Measurements from ENCODE around the gene TMEM91.

Gene TMEM91

DNA sequence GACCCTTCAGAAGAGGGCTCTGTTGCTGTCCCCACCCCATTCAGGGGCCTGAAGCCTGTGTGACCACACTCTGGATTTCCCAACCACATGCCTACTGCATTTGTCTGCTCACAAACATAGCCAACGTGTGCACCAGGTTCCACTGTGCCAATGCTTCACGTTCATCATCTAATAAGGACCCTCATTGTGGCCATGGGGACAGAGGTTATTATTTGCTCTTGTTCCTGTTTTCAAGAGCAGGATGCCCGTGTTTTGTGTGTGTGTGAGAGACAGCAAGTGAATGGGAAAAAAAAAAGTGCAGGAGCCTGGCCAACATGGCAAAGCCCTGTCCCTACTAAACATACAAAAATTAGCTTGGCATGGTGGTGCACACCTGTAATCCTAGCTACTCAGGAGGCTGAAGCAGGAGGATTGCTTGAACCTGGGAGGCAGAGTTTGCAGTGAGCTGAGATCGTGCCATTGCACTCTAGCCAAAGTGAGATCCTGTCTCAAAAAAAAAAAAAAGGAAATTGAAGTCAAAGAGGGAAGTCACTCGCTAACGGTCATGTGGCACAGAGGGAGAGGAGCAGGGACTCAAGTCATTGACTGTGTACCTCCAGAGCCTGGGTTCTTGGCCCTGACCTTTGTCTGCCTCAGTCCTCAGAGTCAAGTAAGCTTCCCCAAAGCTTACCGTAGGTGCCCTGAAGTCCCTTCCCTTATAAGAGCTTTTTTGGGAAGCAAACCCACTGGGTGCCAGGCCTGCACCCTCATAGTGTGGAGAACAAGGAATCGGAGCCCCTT, 44.0 kb downstream of the TMEM91 start:
- DNase-seq, result no peak
- Mint-ChIP-seq H3K27ac (no peak overlapping the region), H3K27me3 (no peaks in the 10 kb centered on the region), H3K4me1 (no peaks in the 10 kb centered on the region), H3K9me3 (no peaks in the 10 kb centered on the region), H3K4me3 (no peak overlapping the region), H3K36me3 (peaks cover 19% of the 10 kb centered on the region)
- CTCF ChIA-PET, result no interaction called here

DNA sequence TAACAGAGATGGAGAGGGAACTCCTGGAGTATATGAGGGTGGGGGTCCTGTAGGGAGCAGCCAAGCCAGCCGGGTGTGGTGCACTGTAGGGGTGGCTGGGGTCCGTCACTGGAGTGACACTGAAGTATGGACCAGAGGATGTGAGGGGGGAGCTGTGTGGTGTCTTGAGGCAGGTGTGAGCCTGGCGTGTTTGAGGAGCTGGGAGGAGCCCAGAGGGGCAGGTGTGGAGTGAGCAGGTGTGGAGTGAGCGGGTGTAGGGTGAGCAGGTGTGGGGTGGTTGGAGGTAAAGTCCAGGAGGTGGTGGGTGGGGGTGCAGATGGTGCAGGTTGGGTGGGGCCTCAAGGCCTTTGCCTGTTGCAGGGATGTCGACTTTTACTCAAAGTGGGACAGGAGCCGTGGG, 45.0 kb downstream of the TMEM91 start:
- peak overlapping the region; percentile 30 for H3K27ac Mint-ChIP-seq
- no peaks in the 10 kb centered on the region for H3K9me3 Mint-ChIP-seq
- H3K36me3 Mint-ChIP-seq, result peaks cover 18% of the 10 kb centered on the region

DNA sequence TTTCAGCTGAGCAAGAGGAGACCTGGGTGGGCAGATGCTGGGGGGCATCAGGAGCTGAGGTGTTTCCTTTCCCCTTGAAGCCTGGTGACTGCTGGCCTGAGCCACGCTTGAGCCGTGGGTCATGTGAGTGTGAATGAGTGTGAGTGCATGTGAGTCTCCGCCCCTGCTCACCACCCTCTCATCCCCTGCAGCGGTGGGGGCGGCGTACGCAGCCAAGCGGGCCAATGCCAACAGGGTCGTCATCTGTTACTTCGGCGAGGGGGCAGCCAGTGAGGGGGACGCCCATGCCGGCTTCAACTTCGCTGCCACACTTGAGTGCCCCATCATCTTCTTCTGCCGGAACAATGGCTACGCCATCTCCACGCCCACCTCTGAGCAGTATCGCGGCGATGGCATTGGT, 45.6 kb downstream of the TMEM91 start:
- Mint-ChIP-seq H3K9me3 (no peaks in the 10 kb centered on the region), H3K36me3 (peaks cover 17% of the 10 kb centered on the region), H3K27me3 (no peaks in the 10 kb centered on the region), H3K4me3 (no peak overlapping the region), H3K4me1 (peaks cover 5% of the 10 kb centered on the region), H3K27ac (no peak overlapping the region)
- no peak for DNase-seq
- CTCF ChIA-PET, result no interaction called here

More for the DNA sequence above, 45.0 kb downstream of the TMEM91 start:
- Mint-ChIP-seq H3K4me3 (no peak overlapping the region), H3K4me1 (peaks cover 2% of the 10 kb centered on the region), H3K27me3 (no peaks in the 10 kb centered on the region)
- CTCF ChIA-PET, result no interaction called here
- DNase-seq, result no peak

DNA sequence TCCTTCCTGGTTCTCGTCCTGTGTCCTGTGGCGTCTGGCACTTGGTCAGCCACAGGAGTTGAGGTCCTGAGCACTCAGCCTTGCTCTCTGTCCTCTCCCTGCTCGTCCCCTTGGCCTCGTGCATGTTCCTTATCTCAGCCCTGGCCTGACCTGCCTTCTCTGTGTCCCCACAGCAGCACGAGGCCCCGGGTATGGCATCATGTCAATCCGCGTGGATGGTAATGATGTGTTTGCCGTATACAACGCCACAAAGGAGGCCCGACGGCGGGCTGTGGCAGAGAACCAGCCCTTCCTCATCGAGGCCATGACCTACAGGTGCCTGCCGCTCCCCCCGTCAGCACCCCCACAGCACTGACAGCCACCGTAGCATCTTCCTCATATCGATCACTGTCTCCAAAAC, 46.1 kb downstream of the TMEM91 start:
- CTCF ChIA-PET, result no interaction called here
- peaks cover 8% of the 10 kb centered on the region for H3K4me1 Mint-ChIP-seq
- no peaks in the 10 kb centered on the region for H3K9me3 Mint-ChIP-seq
- no peak for DNase-seq
- no peak overlapping the region for H3K27ac Mint-ChIP-seq
- H3K36me3 Mint-ChIP-seq, result peaks cover 14% of the 10 kb centered on the region
- no peak overlapping the region for H3K4me3 Mint-ChIP-seq
- no peaks in the 10 kb centered on the region for H3K27me3 Mint-ChIP-seq

DNA sequence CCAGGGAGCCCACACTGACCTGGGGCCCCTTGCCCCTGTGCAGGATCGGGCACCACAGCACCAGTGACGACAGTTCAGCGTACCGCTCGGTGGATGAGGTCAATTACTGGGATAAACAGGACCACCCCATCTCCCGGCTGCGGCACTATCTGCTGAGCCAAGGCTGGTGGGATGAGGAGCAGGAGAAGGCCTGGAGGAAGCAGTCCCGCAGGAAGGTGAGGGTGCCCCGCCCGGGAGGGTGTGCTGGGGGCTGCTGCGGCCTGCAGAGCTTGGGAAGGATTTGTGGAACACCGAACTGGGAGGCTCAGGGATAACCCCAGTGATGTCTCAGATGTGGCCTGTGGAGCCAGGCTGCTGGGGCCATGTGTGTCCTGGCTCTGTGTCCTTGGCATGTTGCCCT, 46.6 kb downstream of the TMEM91 start:
- CTCF ChIA-PET, result no interaction called here
- H3K27ac Mint-ChIP-seq, result no peak overlapping the region
- H3K9me3 Mint-ChIP-seq, result no peaks in the 10 kb centered on the region
- H3K4me1 Mint-ChIP-seq, result peaks cover 13% of the 10 kb centered on the region
- H3K27me3 Mint-ChIP-seq, result no peaks in the 10 kb centered on the region
- no peak overlapping the region for H3K4me3 Mint-ChIP-seq
- peaks cover 14% of the 10 kb centered on the region for H3K36me3 Mint-ChIP-seq
- DNase-seq, result no peak

DNA sequence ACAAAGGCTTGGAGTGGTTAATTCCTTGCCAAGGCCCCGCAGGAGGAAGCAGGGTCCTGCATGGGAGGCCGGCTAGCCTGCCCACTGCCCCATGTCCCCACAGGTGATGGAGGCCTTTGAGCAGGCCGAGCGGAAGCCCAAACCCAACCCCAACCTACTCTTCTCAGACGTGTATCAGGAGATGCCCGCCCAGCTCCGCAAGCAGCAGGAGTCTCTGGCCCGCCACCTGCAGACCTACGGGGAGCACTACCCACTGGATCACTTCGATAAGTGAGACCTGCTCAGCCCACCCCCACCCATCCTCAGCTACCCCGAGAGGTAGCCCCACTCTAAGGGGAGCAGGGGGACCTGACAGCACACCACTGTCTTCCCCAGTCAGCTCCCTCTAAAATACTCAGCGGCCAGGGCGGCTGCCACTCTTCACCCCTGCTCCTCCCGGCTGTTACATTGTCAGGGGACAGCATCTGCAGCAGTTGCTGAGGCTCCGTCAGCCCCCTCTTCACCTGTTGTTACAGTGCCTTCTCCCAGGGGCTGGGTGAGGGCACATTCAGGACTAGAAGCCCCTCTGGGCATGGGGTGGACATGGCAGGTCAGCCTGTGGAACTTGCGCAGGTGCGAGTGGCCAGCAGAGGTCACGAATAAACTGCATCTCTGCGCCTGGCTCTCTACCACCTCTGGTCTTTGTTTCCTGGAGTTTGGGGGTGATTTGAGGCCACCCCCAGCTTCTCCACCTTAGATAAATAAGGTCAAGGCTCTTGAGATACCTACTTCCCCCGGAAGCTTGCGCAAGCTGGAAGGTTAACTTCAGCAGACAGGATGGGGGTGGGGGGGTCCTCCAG, 48.2 kb downstream of the TMEM91 start:
- Mint-ChIP-seq H3K36me3 (peaks cover 11% of the 10 kb centered on the region), H3K4me1 (peaks cover 27% of the 10 kb centered on the region), H3K9me3 (no peaks in the 10 kb centered on the region), H3K4me3 (no peak overlapping the region), H3K27ac (no peak overlapping the region), H3K27me3 (no peaks in the 10 kb centered on the region)
- CTCF ChIA-PET, result no interaction called here
- no peak for DNase-seq

DNA sequence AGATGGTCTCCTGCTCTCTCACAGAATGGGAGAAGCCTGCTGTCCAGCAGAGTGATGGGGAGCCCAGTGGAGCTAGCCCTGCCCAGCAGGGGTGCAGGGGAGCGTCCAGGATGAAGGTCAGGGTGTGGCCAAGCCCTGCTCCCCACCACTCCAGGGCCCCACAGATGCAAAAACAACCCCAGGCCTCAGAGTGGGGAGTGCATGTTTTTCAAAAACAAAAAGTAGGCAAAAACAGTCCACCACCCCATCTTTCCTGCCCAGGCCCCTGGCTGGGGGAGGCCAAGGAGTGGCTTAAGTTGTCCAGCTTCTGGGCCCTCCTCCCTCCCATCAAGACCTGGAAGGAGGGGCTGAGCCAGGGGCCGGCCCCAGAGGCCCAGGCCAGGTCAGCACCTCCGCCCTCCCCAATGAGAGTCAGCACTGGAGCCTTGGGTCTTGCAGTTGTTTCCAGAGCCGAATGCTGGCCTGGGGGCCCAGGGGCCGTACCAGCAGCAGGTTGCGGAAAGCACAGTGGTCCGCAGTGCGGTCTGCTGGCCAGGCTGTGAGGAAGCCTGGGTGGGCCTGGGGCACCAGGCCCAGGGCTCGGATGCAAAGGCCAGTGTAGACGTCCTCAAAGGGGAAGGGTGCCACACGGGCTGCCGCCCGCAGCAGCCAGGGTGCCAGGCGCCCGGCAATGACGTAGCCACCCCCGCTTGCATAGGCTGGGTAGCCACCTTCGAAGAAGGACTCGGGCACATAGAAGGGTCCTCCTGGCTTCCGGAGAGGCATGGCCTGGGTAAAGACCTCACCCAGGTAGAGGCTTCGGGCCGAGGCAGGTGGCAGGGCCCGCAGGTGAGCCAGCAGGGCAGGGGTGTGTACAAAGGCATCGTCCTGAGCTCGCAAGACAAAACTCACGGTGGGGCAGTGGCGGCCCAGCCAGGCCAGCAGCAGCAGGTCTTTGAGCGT, 49.1 kb downstream of the TMEM91 start:
- Mint-ChIP-seq H3K4me1 (peaks cover 27% of the 10 kb centered on the region), H3K27ac (peak overlapping the region; percentile 52), H3K36me3 (peaks cover 11% of the 10 kb centered on the region), H3K9me3 (no peaks in the 10 kb centered on the region), H3K27me3 (no peaks in the 10 kb centered on the region), H3K4me3 (no peak overlapping the region)
- no peak for DNase-seq
- CTCF ChIA-PET, result no interaction called here

DNA sequence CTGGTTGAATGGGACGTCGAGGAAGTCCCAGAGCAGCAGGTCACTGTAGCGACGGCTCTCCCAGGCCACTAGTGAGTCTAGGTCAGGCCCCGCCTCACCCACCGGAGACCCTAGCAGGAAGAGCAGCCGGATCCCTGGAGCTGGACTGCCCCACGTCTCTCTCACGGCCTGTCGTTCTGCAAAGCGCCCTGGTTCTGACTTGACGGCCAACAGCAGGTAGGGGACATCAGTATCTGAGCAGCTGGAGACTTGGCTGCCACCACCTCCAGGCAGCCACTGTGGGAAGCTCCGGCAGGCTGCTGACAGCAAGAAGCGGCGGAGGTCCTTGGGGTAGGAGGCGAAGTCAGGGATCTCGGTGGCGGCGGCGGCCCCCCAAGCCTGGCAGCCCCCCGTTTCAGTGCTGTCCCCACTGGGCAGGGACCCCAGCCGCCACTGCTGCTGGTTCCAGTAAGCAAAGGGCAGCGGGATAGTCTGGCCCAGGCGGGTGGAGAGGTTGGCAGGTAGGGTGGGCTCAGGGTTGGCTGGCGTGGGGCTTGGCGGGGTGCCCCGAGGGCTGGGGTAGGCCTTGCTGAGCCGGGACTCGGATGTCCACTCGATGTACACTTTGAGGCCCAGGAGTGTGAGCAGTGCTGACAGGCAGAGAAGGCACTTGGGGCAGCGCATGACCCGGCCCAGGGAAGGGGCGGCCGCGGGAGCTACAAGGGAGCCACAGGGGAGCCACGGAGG, 49.9 kb downstream of the TMEM91 start:
- no peak for DNase-seq
- CTCF ChIA-PET, result interaction anchor here (1.7 kb wide), 1 partner anchor 23 kb away, joined by 5 read pairs; no protein-coding TSS in a partner anchor
- Mint-ChIP-seq H3K4me1 (peaks cover 27% of the 10 kb centered on the region), H3K27ac (peak overlapping the region; percentile 52), H3K27me3 (no peaks in the 10 kb centered on the region), H3K9me3 (no peaks in the 10 kb centered on the region), H3K36me3 (peaks cover 12% of the 10 kb centered on the region), H3K4me3 (no peak overlapping the region)

DNA sequence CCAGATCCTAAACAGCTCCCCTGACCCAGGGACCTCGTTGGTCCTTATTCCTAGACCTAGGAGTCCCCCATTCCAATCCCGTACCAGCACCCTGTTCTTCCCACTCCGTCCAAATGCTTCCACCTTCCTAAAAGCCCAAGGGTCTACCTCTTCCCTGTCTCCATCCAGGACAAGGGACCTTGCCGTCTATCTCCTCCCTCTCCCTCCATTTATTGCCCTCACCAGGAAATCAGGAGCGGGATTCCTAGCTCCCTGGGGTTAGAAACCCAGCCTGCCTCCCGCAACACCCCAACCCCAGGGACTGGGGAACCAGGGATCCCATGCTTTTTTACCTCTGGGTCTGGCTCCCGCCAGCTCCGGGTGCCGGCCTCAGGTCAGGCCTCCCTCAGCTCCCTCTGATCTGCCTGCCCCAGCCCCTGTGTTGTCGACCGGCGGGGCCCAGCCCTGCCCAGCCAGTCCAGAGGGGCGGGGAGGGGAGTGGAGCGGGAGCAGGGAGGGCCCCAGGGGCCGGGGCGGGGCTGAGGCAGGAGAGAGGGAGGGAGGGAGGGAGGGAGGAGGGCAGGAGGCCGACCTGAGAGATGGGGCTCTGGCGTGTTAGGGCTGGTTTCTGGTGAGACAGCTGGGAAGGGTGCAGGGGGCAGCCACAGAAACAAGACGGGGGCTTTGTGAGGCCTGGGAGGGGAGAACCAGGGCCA, 50.8 kb downstream of the TMEM91 start, which contains the start of gene B3GNT8:
Gene B3GNT8 (minus strand): TSS at position 423 of the 695 bp plus-strand sequence. CDS start 596 bp downstream, outside the sequence.
- H3K27me3 Mint-ChIP-seq, result no peaks in the 10 kb centered on the region

DNA sequence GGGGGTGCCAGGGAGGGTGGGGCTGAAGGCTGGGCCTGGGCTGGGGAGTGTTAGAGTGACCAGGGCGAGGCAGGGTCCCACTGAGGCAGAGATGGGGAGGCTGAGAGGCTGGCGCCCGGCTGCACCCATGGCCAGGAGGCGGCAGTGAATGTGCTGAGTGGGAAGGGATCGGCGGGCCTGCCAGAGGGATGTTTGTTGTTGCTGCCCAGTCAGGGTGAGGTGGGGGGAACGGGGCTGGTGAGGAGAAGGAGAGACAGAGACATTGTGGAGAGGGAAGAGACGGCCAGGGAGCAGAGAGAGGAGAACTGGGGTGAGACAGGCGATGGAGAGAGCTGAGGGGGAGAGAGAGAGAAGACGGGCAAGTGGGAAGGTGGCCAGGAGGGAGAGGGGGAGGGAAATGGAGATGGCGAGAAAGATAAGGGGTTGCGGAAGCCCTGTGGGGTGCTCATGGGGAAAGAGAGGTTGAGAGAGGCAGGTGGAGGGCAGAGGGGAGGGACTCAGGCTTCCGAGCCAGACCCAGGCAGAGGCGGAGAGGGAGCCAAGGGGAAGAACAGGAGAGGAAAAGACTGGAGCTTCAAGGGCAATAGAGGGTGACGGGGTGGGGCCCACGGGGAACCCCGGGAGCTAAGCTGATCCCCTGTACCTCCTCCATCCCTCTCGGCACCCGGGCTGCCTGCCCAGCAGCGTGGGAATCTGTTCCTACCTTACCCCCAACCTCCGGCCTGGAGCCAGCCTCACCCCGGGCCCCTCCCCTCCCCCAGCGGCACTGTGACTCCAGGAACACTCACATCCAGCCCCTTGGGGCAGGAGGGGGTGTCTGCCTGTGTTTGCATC, 51.5 kb downstream of the TMEM91 start:
- peaks cover 18% of the 10 kb centered on the region for H3K36me3 Mint-ChIP-seq
- DNase-seq, result peak; percentile 47
- H3K27ac Mint-ChIP-seq, result peak overlapping the region; percentile 78
- H3K27me3 Mint-ChIP-seq, result no peaks in the 10 kb centered on the region
- peak overlapping the region; percentile 81 for H3K4me3 Mint-ChIP-seq
- CTCF ChIA-PET, result interaction anchor here (0.8 to 2.3 kb wide), 3 partner anchors 11 to 32 kb away, joined by 3 to 10 read pairs (median 5); partner anchors contain the start of gene DMAC2
- H3K9me3 Mint-ChIP-seq, result no peaks in the 10 kb centered on the region
- peaks cover 30% of the 10 kb centered on the region for H3K4me1 Mint-ChIP-seq

More for the DNA sequence above, 50.8 kb downstream of the TMEM91 start, which contains the start of gene B3GNT8:
- DNase-seq, result peak; percentile 66
- Mint-ChIP-seq H3K9me3 (no peaks in the 10 kb centered on the region), H3K36me3 (peaks cover 13% of the 10 kb centered on the region), H3K27ac (peak within 1 kb of the TSS; percentile 78), H3K4me3 (peak within 1 kb of the TSS; percentile 81), H3K4me1 (peaks cover 30% of the 10 kb centered on the region)
- CTCF ChIA-PET, result interaction anchor here (1.7 kb wide), 1 partner anchor 22 kb away, joined by 5 read pairs; no protein-coding TSS in a partner anchor

DNA sequence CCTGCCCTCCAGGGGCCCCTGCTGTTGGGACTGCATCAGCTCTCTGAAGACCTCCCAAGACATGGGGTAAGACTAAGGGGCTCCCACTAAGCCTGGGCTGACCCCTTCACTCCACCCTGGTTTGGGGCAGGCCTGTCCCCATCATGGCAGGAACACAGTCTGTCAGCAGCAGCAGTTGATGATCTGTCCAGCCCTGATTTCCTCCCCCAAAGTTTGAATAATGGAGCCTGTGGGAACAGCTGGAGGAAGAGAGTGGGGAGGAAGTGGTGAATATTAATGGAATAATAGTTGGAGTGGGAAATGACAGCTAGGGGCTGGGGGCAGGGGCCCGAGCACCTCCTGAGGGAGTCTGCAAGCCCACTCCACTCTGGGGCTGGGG, 52.1 kb downstream of the TMEM91 start:
- H3K27me3 Mint-ChIP-seq, result no peaks in the 10 kb centered on the region
- peaks cover 22% of the 10 kb centered on the region for H3K36me3 Mint-ChIP-seq
- H3K4me1 Mint-ChIP-seq, result peaks cover 30% of the 10 kb centered on the region
- peak overlapping the region; percentile 64 for H3K27ac Mint-ChIP-seq
- H3K9me3 Mint-ChIP-seq, result no peaks in the 10 kb centered on the region
- CTCF ChIA-PET, result interaction anchor here (0.8 to 2.3 kb wide), 3 partner anchors 10 to 225 kb away, joined by 3 to 10 read pairs (median 4); partner anchors contain the start of gene DMAC2
- no peak for DNase-seq
- peak overlapping the region; percentile 81 for H3K4me3 Mint-ChIP-seq

DNA sequence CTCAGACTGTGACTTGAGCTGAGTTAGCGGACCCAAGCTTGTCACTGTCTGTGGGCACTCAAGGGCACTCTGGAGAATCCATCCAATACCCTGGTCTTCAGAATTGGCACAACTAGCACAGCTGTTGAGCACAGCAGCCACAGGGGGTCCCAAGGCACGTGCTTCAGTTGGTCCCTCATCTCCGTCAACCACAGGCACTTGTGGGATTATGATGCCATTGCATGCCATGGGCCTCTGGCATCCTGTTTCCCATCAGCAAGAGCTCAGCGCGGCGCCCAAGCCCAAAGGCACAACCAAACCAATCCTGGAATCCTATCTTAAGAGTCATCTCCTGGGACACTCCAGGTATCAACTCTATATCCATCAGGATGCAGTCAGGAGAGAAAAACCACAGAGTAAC, 54.6 kb downstream of the TMEM91 start:
- CTCF ChIA-PET, result interaction anchor here (0.7 to 1.7 kb wide), 7 partner anchors 8 to 165 kb away, joined by 3 to 4 read pairs (median 3); partner anchors contain the start of gene DMAC2
- no peak for DNase-seq
- no peaks in the 10 kb centered on the region for H3K9me3 Mint-ChIP-seq
- H3K36me3 Mint-ChIP-seq, result peaks cover 22% of the 10 kb centered on the region
- H3K27me3 Mint-ChIP-seq, result no peaks in the 10 kb centered on the region
- H3K4me1 Mint-ChIP-seq, result peaks cover 30% of the 10 kb centered on the region
- no peak overlapping the region for H3K27ac Mint-ChIP-seq
- H3K4me3 Mint-ChIP-seq, result no peak overlapping the region
